NCI-H1694 treated with DMSO at 0.1 percent for 48 hours (cell line): ENCODE measurements around the gene DGKD.
"Not testable (repeated sequence)": the region's sequence is repeated elsewhere in the genome, so short reads cannot be mapped to it uniquely, and the experiment has no call there.

Experiments used
- DNase-seq: peaks from one replicate; lab custom pipeline; 2025; lab: John Stamatoyannopoulos, UW

The DGKD gene

DNA sequence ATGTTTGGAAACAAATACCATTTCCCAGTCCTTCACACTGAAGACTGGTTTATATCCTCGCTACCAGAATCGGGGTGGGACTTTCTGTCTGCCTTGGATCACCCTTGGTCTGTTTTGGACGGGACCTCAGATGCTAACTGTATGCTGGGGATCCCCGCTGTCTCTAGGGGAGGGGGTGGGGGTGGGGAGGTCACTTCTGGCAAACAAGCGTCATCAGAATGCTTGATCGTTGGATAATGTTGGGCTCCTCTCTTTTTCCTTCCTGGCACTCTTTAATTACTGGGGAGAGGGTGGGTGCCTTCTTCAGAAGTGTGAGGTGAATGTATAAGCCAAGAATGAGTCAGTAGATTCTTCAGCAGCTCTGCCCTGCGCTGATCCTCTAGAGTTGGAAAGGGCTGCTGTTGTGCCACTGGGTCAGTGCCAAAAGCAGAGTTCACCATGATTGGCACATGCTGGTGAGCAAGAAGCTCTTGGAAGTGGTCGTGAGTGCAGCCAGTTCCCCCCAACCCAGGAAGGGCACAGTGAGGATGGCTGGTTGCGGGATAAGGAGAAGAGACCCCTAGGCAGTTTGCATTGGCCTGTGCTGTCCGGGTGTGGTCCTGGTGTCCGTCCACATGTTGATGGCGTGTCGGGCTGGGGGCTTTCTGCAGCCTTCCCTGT lies 32.2 kb downstream of the DGKD start:
- DNase-seq: no peak

DNA sequence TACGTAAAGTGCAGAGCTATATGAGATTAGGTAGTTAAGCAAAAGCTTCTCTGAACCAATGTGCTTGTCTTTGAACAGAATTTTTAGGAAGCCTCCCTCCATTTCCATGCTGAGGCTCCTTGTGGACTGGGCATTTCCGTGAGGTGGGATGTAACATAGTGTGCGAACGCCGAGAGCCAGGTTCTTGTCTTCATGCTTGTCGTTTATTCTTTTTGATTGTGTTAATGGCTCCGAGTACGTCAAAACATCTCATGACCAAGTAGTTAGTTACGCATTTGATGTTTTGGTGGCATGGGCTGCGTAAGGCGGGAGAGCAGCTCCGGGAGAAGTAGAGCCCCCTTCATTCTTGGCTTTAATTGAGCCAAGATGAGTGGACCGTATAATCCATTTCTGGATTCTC lies 32.9 kb downstream of the DGKD start:
- DNase-seq: no peak

DNA sequence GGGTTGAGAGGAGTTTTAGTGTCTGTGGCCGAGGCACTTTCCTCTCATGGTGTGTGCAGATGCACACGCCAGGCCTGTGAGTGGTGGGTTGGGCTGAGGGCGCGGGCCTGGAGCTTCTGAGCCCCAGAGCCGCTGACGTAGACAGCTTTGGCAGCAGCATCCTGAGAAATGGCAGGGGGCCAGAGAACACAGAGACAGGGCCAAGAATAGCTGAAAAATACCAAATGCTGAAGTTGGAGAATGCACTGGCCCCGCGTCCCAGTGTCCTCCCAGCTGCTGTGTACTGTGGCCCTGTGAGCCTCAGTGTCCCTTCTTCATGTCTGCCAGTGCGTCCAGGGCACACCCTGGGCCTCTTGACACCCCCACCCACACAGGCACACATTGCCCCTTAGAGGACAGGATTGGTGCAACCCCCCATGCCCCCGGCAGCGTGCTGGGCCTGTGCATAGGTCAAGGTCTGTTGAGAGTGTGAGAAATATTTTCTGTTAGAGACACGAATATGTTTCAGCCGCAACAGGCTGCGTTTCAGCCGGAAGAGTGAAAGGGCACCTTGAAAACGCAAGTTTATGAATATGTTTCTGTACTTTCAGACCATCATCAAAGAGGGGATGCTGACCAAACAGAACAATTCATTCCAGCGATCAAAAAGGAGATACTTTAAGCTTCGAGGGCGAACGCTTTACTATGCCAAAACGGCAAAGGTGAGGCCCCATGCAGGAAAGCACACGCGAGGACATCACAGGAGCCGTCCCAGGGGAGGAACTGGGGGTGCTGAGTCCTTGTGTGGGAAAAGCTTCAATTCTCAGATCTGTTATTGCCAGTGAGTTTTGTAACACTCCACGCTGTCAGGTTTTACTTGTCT lies 33.6 kb downstream of the DGKD start:
- peak; percentile 87 for DNase-seq

DNA sequence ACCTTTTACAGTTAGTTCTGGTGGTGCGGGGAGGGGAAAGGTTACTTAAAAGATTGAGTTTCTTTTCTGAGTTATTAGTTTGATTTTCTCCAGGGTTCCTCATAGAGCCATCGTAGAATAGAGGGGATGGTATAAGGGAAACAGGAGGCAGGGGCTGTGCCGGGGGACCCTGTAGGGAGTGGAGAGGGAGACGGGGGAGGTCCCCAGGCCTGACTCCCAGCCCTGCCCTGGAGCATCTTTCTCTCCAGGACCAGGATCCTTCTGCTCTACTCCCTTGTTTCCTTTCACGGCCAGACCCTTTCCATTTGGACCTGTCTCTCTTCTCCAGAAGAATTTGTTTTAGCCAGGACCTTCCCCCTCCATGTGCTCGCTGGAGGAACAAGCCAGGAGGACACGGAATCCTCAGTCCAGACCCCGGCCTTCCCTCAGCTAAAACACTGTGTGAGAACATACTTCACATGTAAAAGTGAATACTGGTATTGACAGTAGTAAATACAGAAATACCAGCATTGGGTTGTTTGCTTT lies 35.4 kb downstream of the DGKD start:
- DNase-seq: no peak

DNA sequence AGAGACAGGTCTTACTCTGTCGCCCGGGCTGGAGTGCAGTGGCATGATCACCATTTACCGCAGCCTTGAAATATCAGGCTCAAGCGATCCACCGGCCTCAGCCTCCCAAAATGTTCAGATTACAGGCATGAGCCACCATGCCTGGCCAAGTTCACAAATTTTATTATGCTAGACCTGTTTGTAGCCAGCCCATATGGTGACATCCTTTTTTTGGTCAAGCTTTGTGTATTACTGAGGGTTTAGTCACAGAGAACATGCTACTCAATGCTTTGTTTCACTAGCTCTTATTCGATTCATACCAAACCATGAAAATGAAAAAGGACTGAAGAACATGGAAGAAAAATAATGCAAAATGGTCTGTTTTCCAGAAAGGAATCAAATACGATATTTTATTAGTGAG lies 41.4 kb downstream of the DGKD start:
- no peak for DNase-seq

DNA sequence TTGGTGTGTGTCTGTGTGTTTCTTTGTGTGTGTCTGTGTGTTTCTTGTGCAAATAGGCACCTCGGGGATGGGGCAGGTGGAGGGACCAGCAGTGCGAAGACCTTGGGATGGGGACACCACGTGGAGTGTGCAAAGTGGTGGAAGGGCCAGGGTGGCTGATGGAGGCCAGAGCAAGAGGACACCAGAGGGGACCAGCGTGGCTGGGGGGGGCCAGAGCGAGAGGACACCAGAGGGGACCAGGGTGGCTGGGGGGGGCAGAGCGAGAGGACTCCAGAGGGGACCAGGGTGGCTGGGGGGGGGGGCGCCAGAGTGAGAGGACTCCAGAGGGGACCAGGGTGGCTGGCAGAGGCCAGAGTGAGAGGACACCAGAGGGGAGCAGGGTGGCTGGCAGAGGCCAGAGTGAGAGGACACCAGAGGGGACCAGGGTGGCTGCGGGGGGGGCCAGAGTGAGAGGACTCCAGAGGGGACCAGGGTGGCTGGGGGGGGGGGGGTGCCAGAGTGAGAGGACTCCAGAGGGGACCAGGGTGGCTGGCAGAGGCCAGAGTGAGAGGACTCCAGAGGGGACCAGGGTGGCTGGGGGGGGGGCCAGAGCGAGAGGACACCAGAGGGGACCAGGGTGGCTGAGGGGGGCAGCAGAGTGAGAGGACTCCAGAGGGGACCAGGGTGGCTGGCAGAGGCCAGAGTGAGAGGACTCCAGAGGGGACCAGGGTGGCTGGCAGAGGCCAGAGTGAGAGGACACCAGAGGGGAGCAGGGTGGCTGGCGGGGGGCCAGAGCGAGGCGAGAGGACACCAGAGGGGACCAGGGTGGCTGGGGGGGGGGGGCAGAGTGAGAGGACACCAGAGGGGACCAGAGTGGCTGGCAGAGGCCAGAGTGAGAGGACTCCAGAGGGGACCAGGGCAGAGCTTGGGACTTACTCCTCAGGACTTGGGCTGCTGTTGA lies 42.7 kb downstream of the DGKD start:
- DNase-seq: not testable (repeated sequence)

DNA sequence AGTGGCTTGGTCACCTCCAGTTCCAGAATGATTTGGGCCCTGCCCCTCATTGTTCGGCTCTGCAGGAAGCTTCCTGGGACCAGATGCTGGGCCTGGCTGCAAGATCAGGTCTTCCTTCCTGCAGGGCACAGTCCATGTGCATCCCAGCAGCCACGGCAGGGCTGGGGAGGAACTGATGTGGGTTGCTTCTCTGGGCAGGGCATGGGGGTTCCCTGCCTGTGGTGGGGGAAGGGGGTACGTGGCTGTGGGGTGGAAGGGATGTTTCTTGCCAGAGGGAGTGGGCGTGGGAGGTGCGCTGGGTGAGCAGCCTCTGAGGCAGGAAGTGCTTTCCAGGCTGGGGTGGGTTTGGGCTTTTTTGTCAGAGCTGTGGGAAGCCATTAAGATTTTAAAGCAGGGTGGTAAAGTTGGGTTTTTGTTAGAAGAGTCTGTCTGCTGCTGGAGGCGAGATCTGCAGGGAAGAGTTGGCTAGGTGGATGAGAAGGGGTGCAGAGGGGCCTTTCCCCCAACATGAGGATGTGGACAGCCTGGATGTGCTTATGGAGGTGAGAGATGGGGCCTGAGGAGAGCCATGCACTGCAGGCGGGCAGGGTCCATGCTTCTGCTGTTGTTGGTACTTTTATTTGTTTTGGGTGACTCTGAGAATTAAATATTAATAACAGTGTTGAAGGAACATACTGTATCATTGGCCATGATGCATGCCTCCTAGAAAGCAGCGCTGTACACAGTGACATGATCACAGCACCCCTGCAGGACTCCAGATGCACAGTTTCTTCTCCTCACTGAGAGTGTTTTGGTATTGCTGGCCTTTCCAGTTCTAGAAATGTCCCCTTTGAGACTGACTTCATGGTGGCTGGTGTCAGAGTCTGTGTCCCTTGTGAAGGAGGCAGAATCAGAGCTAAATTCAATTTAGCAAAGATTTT lies 45.3 kb downstream of the DGKD start:
- no peak for DNase-seq

DNA sequence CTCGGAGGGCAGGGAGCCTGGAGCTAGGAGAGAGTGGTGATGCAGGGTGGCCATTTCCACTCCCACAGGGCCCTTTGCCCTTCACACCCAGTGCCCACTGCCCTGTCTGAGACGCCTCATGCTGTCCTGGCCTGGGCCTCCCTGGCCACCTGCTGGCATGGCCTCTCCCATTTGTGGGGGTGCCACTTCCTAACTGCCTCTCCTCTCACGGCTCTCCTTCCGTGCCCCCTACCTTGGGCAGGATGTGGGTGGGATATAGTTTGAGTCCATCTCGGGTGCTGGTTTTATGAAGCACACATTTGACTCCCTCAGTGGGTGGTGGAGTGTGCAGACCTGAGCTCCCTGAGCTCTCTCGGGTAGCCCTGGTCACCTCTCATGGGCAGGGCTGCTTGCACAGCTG lies 46.0 kb downstream of the DGKD start:
- no peak for DNase-seq

DNA sequence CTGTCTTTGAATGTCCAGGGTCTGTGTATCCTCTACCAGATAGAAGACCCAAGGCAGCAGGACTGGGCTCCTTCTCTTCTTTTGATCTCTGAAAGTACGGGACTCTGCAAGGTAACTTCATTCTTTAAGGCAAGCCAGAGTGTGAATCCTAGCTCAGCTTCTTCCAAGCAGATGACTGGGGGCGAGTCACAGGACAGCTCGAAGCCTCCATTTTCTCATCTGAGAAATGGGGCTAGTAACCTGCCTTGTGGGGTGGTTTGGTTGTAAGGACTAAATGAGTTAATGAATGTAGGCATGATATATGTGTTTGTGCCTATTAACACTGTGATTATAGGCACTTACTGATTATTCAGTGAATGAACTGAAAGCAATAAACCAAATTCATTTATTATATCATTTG lies 46.7 kb downstream of the DGKD start:
- DNase-seq: no peak

DNA sequence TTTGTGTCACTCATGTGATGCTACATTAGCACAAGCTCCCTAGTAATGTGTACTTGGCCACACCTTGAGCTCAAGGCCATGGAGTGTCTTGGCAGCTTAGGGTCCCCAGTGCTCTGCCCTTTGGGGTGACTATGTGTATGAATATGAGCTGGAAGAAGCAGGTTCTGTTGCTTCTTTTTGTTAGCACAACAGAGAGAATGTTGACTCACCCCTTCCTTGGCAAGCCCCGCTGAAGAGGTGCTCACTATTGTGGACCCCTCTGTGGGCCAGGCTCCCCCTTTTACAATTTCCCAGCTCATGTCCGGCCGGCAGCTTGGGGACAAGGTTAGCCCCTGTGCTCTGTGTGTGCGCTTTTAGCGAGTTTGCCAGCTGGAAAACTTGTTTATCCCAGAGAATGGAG lies 48.1 kb downstream of the DGKD start:
- no peak for DNase-seq

DNA sequence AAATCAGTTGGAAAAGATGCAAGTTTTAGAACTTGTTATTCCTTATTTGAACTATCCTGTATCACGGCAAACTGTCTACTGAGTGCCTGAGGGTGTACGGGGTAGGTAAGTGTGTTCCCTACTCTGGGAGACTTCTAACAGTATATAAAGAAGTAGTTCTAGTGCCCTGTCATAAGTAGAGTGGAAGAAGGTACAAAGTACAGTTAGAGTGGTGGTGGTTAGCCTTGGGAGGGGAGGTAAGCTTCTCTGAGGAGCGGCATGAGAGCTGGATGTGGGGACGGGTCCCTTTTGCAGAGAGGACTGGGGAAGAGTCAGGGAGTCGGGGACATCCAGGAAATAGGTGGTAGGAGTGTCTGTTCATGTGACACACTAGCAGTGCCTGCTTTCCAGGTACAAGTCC lies 48.5 kb downstream of the DGKD start:
- no peak for DNase-seq

DNA sequence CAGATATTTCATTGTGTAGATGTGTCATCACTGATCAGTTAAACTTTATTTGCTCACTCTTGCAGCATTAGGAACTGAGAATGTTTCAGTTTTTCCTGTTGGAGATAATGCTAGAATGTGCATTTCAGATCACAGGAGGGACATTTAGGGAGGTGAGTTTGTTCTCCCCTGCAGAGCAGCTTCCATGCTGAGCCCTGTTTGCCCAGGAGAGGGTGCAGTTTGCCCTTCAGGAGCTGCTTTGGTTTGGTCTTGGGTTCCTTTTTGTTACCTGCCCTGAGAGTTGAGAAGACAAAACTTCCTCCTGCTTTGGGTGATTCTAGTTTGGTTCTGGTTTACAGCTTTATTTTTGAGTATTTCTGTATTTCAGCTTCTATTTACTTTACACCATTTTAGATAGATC lies 49.9 kb downstream of the DGKD start:
- DNase-seq: peak; percentile 6

DNA sequence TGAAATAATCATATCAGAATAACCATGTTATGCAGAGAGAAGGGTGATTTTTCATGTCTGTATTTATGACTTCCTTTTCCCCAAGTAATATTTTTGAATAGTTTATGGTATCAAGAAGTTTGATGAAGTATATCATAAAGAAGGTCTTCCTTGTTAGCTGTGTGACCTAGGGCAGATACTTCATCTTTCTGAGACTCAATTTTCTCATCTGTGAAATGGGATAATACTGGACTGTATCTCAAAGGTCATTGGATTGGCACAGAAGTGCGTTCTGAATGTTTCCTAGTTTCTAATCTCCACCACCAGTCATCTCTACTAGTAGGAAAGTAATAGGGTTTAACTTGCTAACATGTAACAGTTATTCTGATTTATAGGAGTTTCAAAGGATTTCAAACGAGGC lies 52.6 kb downstream of the DGKD start:
- no peak for DNase-seq

DNA sequence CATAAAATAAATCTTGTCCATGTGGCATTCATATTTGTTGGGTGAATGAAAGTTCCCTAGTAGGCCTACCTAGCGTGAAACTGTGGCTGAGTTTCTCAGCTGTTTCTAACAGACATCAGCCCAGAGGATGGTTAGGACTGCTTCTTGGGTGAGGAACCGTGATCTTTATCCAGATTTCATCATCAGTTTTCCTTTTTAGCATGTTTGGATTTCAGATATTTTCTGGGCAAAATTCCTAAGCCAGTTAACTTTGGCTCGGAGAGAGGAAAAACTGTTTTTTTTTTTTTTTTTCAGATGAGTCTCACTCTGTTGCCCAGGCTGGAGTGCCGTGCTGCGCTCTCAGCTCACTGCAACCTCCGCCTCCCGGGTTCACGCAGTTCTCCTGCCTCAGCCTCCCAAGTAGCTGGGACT lies 53.5 kb downstream of the DGKD start:
- no peak for DNase-seq

DNA sequence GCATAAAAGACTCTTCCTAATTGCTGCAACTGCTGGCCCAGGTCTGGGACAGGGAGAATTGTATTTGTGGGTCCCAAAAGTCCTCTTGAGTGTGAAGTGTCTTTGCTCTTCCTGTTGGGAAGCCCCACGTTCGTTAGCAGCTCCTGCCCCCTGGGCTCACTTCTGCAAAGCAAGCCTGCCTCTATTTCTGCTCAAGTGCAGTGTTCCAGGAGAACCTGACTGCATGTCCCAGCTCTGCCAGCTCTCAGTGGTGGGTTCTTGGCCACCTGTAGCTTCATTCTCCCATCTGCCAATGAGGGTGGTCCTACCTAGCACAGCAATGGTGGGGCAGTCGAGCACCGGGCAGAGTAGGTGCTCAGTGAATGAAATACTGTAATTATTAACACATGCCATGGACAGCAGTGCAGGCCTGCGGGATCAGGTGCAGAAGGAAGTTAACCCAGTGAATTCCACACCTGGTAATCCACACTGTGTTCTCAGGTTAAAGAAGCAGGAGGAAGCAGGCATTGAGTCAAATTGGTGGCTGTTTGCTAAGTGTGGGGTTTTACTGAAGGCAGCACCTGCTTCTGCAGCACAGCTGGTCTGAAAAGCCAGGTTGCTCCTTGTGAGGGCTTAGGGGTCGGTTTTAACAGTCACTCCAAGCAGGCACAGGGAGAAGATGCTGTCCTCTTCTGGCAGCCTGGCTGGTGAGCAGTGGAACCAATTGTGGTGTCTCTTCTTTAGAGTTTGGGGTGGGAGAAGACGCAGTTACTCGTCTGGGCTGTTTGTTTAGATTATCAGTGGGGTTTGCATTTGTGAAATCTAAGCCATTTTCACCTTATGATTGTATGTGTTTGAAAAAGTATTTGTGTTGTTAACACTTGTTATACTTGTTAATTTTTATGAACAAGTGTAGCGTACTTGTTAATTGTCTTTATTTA lies 54.3 kb downstream of the DGKD start:
- no peak for DNase-seq

DNA sequence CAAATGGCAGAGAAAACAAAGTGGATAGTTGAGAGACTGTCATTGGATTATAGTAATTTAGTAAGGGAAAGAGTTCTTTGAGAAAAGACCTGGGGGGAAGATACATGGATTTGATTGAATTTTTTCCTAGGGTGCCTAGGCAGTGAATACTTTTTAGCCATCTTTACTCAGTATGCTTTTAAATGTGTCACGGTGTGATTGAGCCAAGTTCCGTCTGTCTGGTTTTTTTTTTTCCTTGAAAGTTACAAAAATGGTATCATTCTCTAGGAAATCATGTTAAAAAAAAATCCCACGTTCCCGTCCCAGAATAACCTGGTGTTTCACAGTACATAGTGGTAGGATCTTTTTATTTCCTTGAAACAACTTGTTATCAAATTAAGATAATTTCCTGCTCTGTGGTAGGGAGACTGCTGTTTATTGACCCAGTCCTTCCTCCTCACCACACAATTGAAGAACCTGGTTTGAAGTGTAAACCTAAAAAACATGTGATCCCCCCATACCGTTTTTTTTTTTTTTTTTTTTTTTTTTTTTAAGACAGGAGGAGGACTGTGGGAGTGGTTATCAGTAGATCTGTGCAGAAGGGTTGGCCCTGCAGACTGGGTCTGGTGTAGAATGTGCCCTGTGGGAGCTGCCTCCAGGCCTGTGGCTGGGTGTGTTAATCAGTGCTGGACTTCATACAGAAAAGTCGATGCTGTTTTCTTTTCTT lies 55.1 kb downstream of the DGKD start:
- no peak for DNase-seq

DNA sequence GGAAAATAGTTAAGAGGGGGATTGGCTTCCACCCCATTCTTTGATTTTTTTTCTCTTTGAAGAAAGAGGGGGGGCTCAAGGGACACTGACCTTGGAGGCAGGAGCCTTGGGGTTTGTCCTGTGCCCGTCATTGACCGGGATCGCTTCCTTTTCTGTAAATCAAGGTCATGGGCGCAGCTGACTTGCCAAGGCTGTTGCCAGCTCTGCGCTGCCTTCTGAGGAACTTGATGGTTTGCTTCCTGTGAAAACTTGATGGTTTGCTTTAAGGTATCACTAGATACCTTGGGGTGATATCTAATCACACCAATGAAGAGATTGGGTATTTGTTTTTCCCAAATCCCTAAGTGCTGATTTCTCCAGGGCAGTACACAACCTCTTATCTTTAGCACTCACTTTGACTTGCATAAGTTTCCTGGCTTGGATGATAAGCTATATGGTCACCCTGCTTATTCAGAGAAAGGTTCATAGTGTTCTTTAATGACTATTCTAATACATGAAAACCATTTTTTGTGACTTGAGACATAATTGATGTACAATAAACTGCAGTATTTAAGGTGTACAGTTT lies 56.0 kb downstream of the DGKD start:
- no peak for DNase-seq

DNA sequence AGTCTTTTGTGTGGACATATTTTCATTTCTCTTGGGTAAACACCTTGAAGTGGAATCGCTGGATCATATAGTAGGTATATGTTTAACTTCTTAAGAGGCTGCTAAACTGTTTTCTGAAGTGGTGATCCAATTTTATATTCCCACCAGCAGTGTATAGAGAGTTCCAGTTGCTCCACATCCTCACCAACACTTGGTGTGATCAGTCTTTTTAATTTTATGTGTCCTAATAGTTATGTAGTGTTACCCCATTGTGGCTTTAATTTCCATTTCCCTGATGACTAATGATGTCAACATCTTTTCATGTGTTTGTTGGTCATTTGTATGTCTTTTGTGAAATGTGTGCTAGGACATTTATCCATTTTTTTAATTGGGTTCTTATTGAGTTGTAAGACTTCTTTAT lies 56.9 kb downstream of the DGKD start:
- no peak for DNase-seq

DNA sequence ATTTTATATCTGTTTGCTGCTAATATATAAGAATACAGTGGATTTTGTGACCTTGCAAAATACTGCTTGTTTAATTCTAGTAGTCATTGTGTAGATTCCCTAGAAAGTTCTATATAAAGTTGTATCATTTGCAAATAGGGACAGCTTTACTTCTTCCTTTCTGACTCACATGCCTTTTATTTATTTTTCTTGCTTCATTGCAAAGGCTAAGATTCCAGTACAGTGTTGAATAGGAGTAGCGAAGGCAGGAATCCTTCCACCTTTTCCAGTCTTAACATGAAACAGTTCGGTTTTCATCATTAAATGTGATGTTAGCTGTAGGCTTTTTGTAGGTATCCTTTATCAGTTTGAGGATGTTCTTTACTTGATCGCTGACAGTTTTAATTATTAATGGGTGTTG lies 58.1 kb downstream of the DGKD start:
- no peak for DNase-seq
